ENCODE data around the gene C11orf68. TPM values are rescaled to one million over a fixed set of nuclear protein-coding genes. Genes with fewer than 3 reads are reported as not detected.

C11orf68 gene
- total RNA-seq, 1 donor from 2014 or later, result 31.7 TPM

DNA sequence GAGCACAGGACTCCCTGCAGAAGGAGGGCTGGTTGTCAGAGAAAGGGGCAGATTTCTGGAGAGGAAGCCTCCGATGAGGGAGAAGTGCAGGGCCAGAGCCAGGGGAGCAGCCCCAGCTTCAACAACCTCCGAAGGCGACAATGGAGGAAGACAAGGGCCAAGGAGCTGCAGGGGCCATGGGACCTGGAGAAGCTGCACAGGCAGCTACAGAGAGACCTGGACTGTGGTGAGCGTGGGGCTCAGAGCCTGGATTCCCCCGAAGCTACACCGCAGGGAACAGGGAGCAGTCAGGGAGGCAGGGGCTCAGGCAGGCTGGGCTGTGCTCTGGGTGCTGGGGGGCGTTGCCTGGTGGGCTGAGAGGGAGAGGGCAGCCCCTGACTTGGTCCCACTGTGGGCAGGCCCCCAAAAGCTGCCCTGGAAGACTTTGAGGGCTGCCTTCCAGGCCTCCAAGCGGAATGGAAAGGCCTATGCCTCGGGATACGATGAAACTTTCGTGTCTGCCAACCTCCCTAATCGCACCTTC lies 28.8 kb upstream of the C11orf68 start:
- DNase-seq, result no peak
- Mint-ChIP-seq H3K9me3 (no peaks in the 10 kb centered on the region), H3K36me3 (ENCODE audit: low read depth) (no peaks in the 10 kb centered on the region), H3K27ac (no peak overlapping the region), H3K27me3 (peaks cover 4% of the 10 kb centered on the region), H3K4me3 (no peak overlapping the region), H3K4me1 (no peaks in the 10 kb centered on the region)
- POLR2A ChIA-PET, result interaction anchor here (0.7 to 1.0 kb wide), 2 partner anchors 11 to 38 kb away, joined by 4 read pairs; no protein-coding TSS in a partner anchor
- ATAC-seq (ENCODE audit: low read depth), result no peak
- TF ChIP-seq, protein P1, sequence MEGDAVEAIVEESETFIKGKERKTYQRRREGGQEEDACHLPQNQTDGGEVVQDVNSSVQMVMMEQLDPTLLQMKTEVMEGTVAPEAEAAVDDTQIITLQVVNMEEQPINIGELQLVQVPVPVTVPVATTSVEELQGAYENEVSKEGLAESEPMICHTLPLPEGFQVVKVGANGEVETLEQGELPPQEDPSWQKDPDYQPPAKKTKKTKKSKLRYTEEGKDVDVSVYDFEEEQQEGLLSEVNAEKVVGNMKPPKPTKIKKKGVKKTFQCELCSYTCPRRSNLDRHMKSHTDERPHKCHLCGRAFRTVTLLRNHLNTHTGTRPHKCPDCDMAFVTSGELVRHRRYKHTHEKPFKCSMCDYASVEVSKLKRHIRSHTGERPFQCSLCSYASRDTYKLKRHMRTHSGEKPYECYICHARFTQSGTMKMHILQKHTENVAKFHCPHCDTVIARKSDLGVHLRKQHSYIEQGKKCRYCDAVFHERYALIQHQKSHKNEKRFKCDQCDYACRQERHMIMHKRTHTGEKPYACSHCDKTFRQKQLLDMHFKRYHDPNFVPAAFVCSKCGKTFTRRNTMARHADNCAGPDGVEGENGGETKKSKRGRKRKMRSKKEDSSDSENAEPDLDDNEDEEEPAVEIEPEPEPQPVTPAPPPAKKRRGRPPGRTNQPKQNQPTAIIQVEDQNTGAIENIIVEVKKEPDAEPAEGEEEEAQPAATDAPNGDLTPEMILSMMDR (IDR thresholded peaks at IDR 0.05), result no peak
- CTCF ChIA-PET, result interaction anchor here (1.3 kb wide), 1 partner anchor 59 kb away, joined by 3 read pairs; the partner anchor contains the start of gene FIBP
- intact Hi-C loops (cut with micrococcal nuclease), result no loop called here

DNA sequence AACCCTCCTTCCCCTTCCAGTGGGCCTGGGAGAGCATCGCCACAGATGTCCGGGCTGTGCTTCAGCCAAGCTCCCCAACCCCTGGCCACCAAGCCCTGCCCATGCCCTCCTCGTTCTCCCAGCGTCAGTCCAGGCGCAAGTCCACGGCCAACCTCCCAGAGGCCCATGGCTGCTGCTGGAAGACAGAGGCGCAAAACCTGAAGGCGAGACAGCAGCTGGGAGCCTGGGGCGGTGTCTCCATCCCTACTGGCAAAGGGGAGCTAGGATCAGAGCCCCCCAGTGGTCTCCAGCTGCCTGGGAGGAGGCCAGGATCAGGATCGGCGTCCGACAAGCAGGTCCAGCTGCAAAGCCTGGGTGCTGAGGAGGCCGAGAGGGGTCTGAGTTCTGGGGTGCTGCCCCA lies 28.3 kb upstream of the C11orf68 start:
- POLR2A ChIA-PET, result interaction anchor here (0.5 to 0.7 kb wide), 2 partner anchors 38 to 280 kb away, joined by 4 to 7 read pairs; no protein-coding TSS in a partner anchor

DNA sequence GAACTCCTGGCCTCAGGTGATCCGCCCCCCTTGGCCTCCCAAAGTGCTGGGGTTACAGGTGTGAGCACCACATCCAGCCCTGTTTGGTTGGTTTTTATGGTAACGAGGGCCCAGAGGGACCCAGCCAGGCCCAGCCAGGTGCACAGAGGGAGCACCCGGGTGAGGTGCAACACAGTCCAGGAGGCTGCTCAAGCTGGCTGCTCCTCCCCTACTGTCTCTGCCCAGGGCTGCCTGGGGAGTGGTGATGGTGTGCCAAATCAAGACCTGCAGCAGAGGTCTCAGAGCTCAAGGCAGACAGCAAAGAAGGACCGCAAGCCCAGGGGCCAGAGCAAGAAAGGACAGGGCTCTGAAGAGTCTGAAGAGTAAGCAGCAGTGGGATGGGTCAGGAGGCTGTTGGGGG lies 27.8 kb upstream of the C11orf68 start:
- intact Hi-C loops (cut with micrococcal nuclease), result no loop called here
- Mint-ChIP-seq H3K36me3 (ENCODE audit: low read depth) (no peaks in the 10 kb centered on the region), H3K27ac (no peak overlapping the region), H3K27me3 (peaks cover 4% of the 10 kb centered on the region), H3K9me3 (no peaks in the 10 kb centered on the region), H3K4me3 (no peak overlapping the region), H3K4me1 (peaks cover 1% of the 10 kb centered on the region)
- ATAC-seq (ENCODE audit: low read depth), result no peak
- TF ChIP-seq, protein P1 (IDR thresholded peaks at IDR 0.05), result no peak
- no peak for DNase-seq
- POLR2A ChIA-PET, result interaction anchor here (0.5 to 0.7 kb wide), 3 partner anchors 160 to 1179 kb away, joined by 5 to 11 read pairs (median 7); no protein-coding TSS in a partner anchor
- CTCF ChIA-PET, result no interaction called here

More for the DNA sequence above, 28.3 kb upstream of the C11orf68 start:
- ATAC-seq (ENCODE audit: low read depth) (no peak), DNase-seq (no peak)
- Mint-ChIP-seq H3K4me1 (no peaks in the 10 kb centered on the region), H3K9me3 (no peaks in the 10 kb centered on the region), H3K36me3 (ENCODE audit: low read depth) (no peaks in the 10 kb centered on the region), H3K27me3 (peaks cover 4% of the 10 kb centered on the region), H3K4me3 (no peak overlapping the region), H3K27ac (no peak overlapping the region)
- TF ChIP-seq, protein P1 (IDR thresholded peaks at IDR 0.05), result no peak
- CTCF ChIA-PET, result no interaction called here
- intact Hi-C loops (cut with micrococcal nuclease), result no loop called here

DNA sequence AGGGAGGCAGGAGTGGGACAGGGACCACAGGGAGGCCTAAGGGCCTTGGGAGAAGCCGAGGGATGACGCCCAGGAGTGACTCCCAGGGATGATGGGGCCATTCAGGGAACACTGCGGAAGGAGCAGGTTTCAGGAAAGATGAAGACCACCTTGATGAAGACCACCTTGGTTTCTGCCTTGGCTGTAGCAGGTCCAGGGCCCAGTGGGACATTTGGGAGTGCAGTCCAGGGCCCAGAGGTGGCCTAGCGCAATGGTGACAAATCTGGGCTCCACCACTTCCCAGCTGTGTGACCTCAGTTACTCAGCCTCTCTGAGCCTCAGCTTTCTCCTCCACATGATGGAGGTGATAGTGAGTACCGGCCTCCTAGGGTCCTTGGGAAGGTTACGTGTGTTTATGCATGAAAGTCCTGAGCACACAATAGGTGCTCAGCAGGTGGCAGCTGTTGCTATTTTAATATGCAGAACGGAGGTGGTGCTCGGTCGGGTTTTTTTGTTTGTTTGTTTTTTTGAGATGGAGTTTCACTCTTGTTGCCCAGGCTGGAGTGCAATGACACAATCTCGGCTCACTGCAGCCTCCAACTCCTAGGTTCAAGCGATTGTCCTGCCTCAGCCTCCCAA lies 27.2 kb upstream of the C11orf68 start:
- POLR2A ChIA-PET, result interaction anchor here (0.6 to 0.7 kb wide), 2 partner anchors 160 to 1180 kb away, joined by 5 to 11 read pairs; no protein-coding TSS in a partner anchor
- CTCF ChIA-PET, result no interaction called here
- intact Hi-C loops (cut with micrococcal nuclease), result no loop called here
- peaks cover 3% of the 10 kb centered on the region for H3K27me3 Mint-ChIP-seq
- H3K9me3 Mint-ChIP-seq, result no peaks in the 10 kb centered on the region
- H3K36me3 Mint-ChIP-seq (ENCODE audit: low read depth), result no peaks in the 10 kb centered on the region
- DNase-seq, result no peak
- peaks cover 7% of the 10 kb centered on the region for H3K4me1 Mint-ChIP-seq
- H3K4me3 Mint-ChIP-seq, result no peak overlapping the region
- H3K27ac Mint-ChIP-seq, result no peak overlapping the region
- no peak for ATAC-seq (ENCODE audit: low read depth)
- TF ChIP-seq, protein P1 (IDR thresholded peaks at IDR 0.05), result no peak

DNA sequence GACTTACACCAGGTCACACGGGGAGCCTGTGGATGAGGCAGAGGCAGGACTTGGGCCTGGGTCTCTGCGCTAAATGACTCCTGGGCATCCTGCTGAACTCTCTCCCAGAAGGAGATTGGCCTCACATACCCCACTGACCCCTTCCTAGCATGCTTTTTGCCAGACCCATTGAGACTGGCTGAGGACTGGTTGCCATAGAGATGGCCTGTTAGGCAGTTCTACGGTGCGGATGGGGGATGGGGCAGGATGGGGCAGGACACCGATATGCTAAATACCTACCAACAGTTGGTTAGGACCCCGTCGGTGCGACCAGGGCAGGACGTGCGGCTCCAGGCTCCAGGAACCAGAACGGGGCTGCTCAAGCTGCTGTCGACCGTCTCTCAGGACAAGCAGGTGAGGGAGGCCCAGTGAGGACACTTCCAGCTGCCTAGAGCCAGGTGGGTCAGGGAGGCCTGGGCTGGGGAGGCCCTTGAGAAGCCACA lies 26.6 kb upstream of the C11orf68 start, which contains the start of gene TSGA10IP:
Gene TSGA10IP (plus strand): TSS at position 51 of the 482 bp plus-strand sequence. CDS start 196 bp downstream, at position 247.
- H3K4me1 Mint-ChIP-seq, result peaks cover 9% of the 10 kb centered on the region
- intact Hi-C loops (cut with micrococcal nuclease), result no loop called here
- DNase-seq (no peak), ATAC-seq (ENCODE audit: low read depth) (no peak)
- POLR2A ChIA-PET, result no interaction called here
- no peak within 1 kb of the TSS for H3K4me3 Mint-ChIP-seq
- CTCF ChIA-PET, result no interaction called here
- TF ChIP-seq, protein P1 (IDR thresholded peaks at IDR 0.05), result no peak
- no peaks in the 10 kb centered on the region for H3K36me3 Mint-ChIP-seq (ENCODE audit: low read depth)
- no peaks in the 10 kb centered on the region for H3K9me3 Mint-ChIP-seq
- H3K27ac Mint-ChIP-seq, result no peak within 1 kb of the TSS
- H3K27me3 Mint-ChIP-seq, result peaks cover 2% of the 10 kb centered on the region

All from activated B cell treated with CpG ODN at 0.5 μM for 24 hours (primary cell).